Type B pancreatic cell (in vitro differentiated cells): ENCODE measurements around the gene EPG5. TPM values are rescaled to one million over a fixed set of nuclear protein-coding genes. Genes with fewer than 3 reads are reported as not detected.

Experiments used
- DNase-seq: peaks from one replicate; pipeline ENCODE4 v3.0.0; 2021; ENCODE audit warnings: mixed read lengths; ENCODE audit not compliant: unreplicated experiment; ENCODE audit errors: extremely low spot score
- H3K27ac Mint-ChIP-seq: 2 replicates; pipeline ENCODE4 v1.8.0; 2021; ENCODE audit warnings: mild to moderate bottlenecking, mixed read lengths
- H3K27me3 Mint-ChIP-seq: 2 replicates; pipeline ENCODE4 v1.8.0; 2021; ENCODE audit warnings: mixed read lengths
- H3K36me3 Mint-ChIP-seq: 2 replicates; pipeline ENCODE4 v1.8.0; 2021; ENCODE audit warnings: mixed read lengths
- H3K4me1 Mint-ChIP-seq: one replicate; pipeline ENCODE4 v1.8.0; 2021; ENCODE audit warnings: mixed read lengths; ENCODE audit not compliant: unreplicated experiment
- H3K4me3 Mint-ChIP-seq: 2 replicates; pipeline ENCODE4 v1.8.0; 2021; ENCODE audit warnings: mild to moderate bottlenecking, mixed read lengths
- H3K9me3 Mint-ChIP-seq: 2 replicates; pipeline ENCODE4 v1.8.0; 2021; ENCODE audit warnings: mixed read lengths
- long read RNA-seq: library from polyadenylated mRNA; unstranded; transcript quantifications from one replicate; pipeline ENCODE4 v2.0.0, GENCODE V29; 2020
- total RNA-seq: library from RNA; stranded (reverse); gene quantifications from 2 replicates; pipeline ENCODE4 v1.2.1, GENCODE V29; 2021; ENCODE audit warnings: low replicate concordance
- TF ChIP-seq, protein P1 (sequence below): fragments of 200-600 bp; sonication (generic); conservative IDR thresholded peaks from 2 replicates; pipeline ENCODE4 v1.5.0; 2021; ENCODE audit warnings: antibody characterized with exemption, mild to moderate bottlenecking

EPG5 gene
- 20.1 and 27.9 TPM in 2 replicates for total RNA-seq
- long read RNA-seq, partial matches to known transcripts = 4 of 8 reads
- long read RNA-seq, other reads (novel, unspliced or antisense) = 4 of 8 reads

DNA sequence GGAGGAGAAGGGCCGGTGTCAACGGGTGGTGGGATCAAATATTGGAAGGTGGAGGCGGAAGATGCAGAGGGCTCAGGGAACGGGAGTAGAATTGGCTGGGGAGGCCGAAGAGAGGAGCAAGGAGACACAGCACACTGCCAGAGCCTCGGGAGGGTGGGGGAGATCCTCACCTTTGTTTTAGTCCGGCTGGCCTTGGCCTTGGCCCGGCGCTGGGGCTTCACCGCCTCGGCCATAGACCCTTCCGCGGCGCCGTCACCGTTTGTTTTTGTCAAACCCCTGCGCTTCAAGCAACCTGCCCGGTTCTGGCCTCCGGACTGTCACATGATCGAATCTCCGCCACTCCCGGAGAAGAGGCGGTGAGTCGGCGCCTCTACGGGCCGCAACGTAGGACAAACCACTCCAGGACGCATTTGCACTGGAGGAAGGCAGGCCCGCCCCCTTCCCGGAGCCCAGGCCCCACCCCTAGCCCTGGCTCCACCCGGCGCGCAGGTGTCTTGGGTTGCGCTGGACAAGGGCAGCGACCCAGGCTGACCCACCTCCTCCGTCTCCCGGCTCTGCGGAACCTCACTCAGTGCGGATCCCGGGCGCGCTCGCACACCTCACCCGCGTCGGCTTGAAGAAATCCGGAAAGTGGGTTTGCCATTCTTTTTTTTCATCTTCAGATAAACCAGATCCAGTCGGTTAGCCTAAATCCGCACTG, at the start of gene EPG5:
EPG5 (minus strand) TSS at position 323 of the 700 bp plus-strand sequence; CDS start at position 233, 90 bp downstream.
- peak within 1 kb of the TSS; percentile 97 for H3K4me3 Mint-ChIP-seq
- DNase-seq = peak; percentile 95
- H3K4me1 Mint-ChIP-seq = no peaks in the 10 kb centered on the region
- TF ChIP-seq, protein P1, sequence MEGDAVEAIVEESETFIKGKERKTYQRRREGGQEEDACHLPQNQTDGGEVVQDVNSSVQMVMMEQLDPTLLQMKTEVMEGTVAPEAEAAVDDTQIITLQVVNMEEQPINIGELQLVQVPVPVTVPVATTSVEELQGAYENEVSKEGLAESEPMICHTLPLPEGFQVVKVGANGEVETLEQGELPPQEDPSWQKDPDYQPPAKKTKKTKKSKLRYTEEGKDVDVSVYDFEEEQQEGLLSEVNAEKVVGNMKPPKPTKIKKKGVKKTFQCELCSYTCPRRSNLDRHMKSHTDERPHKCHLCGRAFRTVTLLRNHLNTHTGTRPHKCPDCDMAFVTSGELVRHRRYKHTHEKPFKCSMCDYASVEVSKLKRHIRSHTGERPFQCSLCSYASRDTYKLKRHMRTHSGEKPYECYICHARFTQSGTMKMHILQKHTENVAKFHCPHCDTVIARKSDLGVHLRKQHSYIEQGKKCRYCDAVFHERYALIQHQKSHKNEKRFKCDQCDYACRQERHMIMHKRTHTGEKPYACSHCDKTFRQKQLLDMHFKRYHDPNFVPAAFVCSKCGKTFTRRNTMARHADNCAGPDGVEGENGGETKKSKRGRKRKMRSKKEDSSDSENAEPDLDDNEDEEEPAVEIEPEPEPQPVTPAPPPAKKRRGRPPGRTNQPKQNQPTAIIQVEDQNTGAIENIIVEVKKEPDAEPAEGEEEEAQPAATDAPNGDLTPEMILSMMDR = no peak
- peaks cover 10% of the 10 kb centered on the region for H3K36me3 Mint-ChIP-seq
- H3K27me3 Mint-ChIP-seq = no peaks in the 10 kb centered on the region
- H3K9me3 Mint-ChIP-seq = no peaks in the 10 kb centered on the region
- peak within 1 kb of the TSS; percentile 91 for H3K27ac Mint-ChIP-seq

DNA sequence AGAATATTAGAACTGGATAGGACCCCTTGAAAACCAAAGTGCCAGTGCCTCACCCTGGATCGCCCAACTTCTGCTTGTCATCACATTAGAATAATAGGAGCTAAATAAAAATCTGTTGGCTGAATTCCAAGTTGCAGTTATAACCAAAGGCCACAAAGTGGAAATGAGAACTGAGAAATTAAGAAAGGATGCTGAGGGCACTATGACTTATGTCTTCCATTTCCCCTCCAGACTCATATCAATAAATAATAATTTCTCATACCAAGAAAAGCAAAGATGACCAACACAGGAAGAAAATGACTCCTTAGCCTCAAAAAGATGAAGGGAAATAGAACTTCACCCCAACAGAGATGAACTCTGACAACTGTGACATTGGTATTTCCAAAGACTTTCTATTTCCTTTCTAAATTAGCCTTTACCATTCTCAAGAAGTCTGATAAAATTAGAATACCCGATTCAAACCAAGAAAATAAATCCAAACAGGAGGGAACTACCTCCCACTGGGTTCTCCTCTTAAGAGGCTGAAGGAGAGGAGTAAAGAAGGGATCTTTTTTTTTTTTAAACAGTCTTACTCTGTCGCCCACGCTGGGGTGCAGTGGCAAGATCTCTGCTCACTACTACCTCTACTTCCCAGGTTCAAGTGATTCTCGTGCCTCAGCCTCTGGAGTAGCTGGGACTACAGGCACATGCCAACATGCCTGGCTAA, 46.5 kb upstream of the EPG5 start:
- Mint-ChIP-seq H3K4me1 (no peaks in the 10 kb centered on the region), H3K27me3 (no peaks in the 10 kb centered on the region), H3K9me3 (no peaks in the 10 kb centered on the region), H3K4me3 (no peak overlapping the region), H3K36me3 (peaks cover 3% of the 10 kb centered on the region), H3K27ac (no peak overlapping the region)
- TF ChIP-seq, protein P1 = no peak
- DNase-seq = no peak

DNA sequence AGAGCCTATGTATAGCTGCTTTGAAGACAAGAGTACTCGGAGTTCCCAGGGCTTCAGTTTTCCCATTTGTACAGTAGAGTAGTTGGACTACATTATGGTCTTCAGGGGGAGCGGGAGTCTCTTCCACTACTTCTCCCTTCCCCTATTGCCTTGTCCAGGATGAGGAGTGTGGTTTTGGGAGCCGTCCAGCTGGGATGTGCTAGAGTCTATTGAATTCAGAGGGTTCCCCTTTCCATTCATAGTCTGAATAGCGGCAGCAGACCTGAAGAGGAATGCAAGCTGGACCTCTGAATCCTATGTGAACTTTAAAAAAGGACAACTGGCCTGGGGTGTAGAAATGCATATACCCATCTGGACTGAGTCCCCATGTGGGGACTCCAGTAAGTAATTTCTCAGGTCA, 43.5 kb upstream of the EPG5 start:
- no peak overlapping the region for H3K27ac Mint-ChIP-seq
- no peaks in the 10 kb centered on the region for H3K27me3 Mint-ChIP-seq
- H3K9me3 Mint-ChIP-seq = no peaks in the 10 kb centered on the region
- no peaks in the 10 kb centered on the region for H3K4me1 Mint-ChIP-seq
- H3K4me3 Mint-ChIP-seq = no peak overlapping the region
- DNase-seq = no peak
- H3K36me3 Mint-ChIP-seq = peaks cover 3% of the 10 kb centered on the region
- TF ChIP-seq, protein P1 = no peak

- no peaks in the 10 kb centered on the region for H3K4me1 Mint-ChIP-seq
- no peaks in the 10 kb centered on the region for H3K27me3 Mint-ChIP-seq
- H3K27ac Mint-ChIP-seq = peak overlapping the region; percentile 11
- H3K4me3 Mint-ChIP-seq = no peak overlapping the region
- peaks cover 3% of the 10 kb centered on the region for H3K36me3 Mint-ChIP-seq
- TF ChIP-seq, protein P1 = no peak
- no peak for DNase-seq
- no peaks in the 10 kb centered on the region for H3K9me3 Mint-ChIP-seq
Observed at GRCh38 chr18:46010050-46010449, 42.9 kb upstream of the EPG5 start.

DNA sequence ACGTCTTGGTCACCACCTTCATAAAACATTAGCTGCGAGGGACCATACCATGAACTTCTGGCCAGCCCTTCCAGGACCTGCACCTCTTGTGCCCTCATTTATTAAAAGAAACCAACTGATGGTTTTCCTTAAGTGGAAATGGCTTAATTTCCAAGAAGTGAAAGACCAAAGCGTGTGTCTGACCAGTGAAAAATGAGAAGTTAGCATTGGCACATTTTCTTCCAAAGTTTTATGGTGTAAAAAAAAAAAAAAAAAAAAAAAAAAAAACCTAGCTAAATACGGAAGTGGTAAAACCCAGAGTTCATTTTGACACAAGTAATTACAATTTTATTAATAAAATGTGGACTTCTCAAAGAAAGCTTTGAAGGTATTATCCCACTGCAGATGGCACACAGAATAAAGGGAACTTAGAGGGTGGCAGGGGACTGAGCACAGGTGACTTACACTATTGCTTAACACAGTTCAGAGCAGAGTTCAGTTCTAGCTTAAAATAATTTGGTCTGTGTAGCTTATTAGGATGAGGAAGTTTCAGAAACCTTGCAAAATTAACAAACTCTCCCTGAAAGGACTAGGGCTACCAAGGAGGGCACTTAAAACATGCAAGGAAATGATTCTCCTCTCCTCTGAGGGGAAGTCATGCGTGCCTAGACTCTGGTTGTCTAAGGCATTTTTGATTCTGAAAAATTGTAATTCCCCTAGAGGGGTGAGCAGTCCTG, 42.2 kb upstream of the EPG5 start:
- peaks cover 3% of the 10 kb centered on the region for H3K36me3 Mint-ChIP-seq
- H3K27ac Mint-ChIP-seq = no peak overlapping the region
- H3K27me3 Mint-ChIP-seq = no peaks in the 10 kb centered on the region
- no peaks in the 10 kb centered on the region for H3K4me1 Mint-ChIP-seq
- H3K4me3 Mint-ChIP-seq = no peak overlapping the region
- H3K9me3 Mint-ChIP-seq = no peaks in the 10 kb centered on the region
- TF ChIP-seq, protein P1 = no peak
- no peak for DNase-seq
